KOPT-K1 (cell line): ENCODE data around the gene PACS1.
"Not testable (repeated sequence)": the region's sequence is repeated elsewhere in the genome, so short reads cannot be mapped to it uniquely, and the experiment has no call there.

Source experiments
- H3K27ac ChIP-seq: fragments of 200-600 bp; sonication (generic); 2 replicates; pipeline ENCODE4 v1.5.1; 2016; ENCODE audit warnings: antibody characterized with exemption, mild to moderate bottlenecking, low read depth, low read length; ENCODE audit not compliant: poor library complexity, severe bottlenecking
- H3K36me3 ChIP-seq: fragments of 200-600 bp; sonication (generic); 2 replicates; pipeline ENCODE4 v1.5.1; 2017; ENCODE audit warnings: antibody characterized with exemption, mild to moderate bottlenecking, low read length, moderate library complexity; ENCODE audit not compliant: insufficient read depth
- H3K9me3 ChIP-seq: fragments of 200-600 bp; sonication (generic); 2 replicates; pipeline ENCODE4 v1.5.1; 2017; ENCODE audit warnings: antibody characterized with exemption, low read length, mild to moderate bottlenecking; ENCODE audit not compliant: insufficient read depth, poor library complexity, severe bottlenecking

The PACS1 gene

GRCh38 chr11:66064571-66064970, 5.5 kb upstream of the PACS1 start:
- H3K27ac ChIP-seq = no peak overlapping the region
- H3K36me3 ChIP-seq = peaks cover 99% of the 10 kb centered on the region
- no peaks in the 10 kb centered on the region for H3K9me3 ChIP-seq

- Histone ChIP-seq H3K36me3 (peaks cover 78% of the 10 kb centered on the region), H3K9me3 (no peaks in the 10 kb centered on the region), H3K27ac (no peak overlapping the region)
Observed at GRCh38 chr11:66066751-66067150, 3.3 kb upstream of the PACS1 start.

GRCh38 chr11:66067640-66068039, 2.4 kb upstream of the PACS1 start:
- no peak overlapping the region for H3K27ac ChIP-seq
- peaks cover 73% of the 10 kb centered on the region for H3K36me3 ChIP-seq
- no peaks in the 10 kb centered on the region for H3K9me3 ChIP-seq

- Histone ChIP-seq H3K27ac (no peak overlapping the region), H3K9me3 (no peaks in the 10 kb centered on the region), H3K36me3 (peaks cover 73% of the 10 kb centered on the region)
Observed at GRCh38 chr11:66068154-66068821, 1.8 kb upstream of the PACS1 start.

GRCh38 chr11:66068923-66069714, 953 bp upstream of the PACS1 start:
- no peaks in the 10 kb centered on the region for H3K9me3 ChIP-seq
- peaks cover 68% of the 10 kb centered on the region for H3K36me3 ChIP-seq
- H3K27ac ChIP-seq = peak overlapping the region; percentile 49

GRCh38 chr11:66070604-66071380, 720 bp downstream of the PACS1 start:
- Histone ChIP-seq H3K27ac (peak overlapping the region; percentile 49), H3K36me3 (peaks cover 57% of the 10 kb centered on the region)

GRCh38 chr11:66071381-66071801, 1.3 kb downstream of the PACS1 start:
- Histone ChIP-seq H3K27ac (no peak overlapping the region), H3K9me3 (no peaks in the 10 kb centered on the region), H3K36me3 (peaks cover 51% of the 10 kb centered on the region)

More at GRCh38 chr11:66070604-66071380, 720 bp downstream of the PACS1 start:
- H3K9me3 ChIP-seq = no peaks in the 10 kb centered on the region

GRCh38 chr11:66072081-66072480, 2.0 kb downstream of the PACS1 start:
- Histone ChIP-seq H3K9me3 (no peaks in the 10 kb centered on the region), H3K27ac (no peak overlapping the region), H3K36me3 (peaks cover 44% of the 10 kb centered on the region)

GRCh38 chr11:66072518-66072917, 2.4 kb downstream of the PACS1 start:
- Histone ChIP-seq H3K36me3 (peaks cover 40% of the 10 kb centered on the region), H3K27ac (no peak overlapping the region), H3K9me3 (no peaks in the 10 kb centered on the region)

- Histone ChIP-seq H3K27ac (no peak overlapping the region), H3K9me3 (no peaks in the 10 kb centered on the region), H3K36me3 (peaks cover 31% of the 10 kb centered on the region)
Observed at GRCh38 chr11:66073669-66074068, 3.6 kb downstream of the PACS1 start.

- no peak overlapping the region for H3K27ac ChIP-seq
- H3K36me3 ChIP-seq = peaks cover 23% of the 10 kb centered on the region
- H3K9me3 ChIP-seq = no peaks in the 10 kb centered on the region
Observed at GRCh38 chr11:66075273-66075672, 5.2 kb downstream of the PACS1 start.

- Histone ChIP-seq H3K36me3 (peaks cover 23% of the 10 kb centered on the region), H3K27ac (no peak overlapping the region), H3K9me3 (no peaks in the 10 kb centered on the region)
Observed at GRCh38 chr11:66076561-66076960, 6.5 kb downstream of the PACS1 start.

- peaks cover 17% of the 10 kb centered on the region; the same call in 1 of the 2 replicates for H3K36me3 ChIP-seq
- no peaks in the 10 kb centered on the region for H3K9me3 ChIP-seq
- no peak overlapping the region for H3K27ac ChIP-seq
Observed at GRCh38 chr11:66077927-66078326, 7.9 kb downstream of the PACS1 start.

GRCh38 chr11:66078949-66079348, 8.9 kb downstream of the PACS1 start:
- H3K9me3 ChIP-seq, H3K27ac ChIP-seq: not testable (repeated sequence)
- H3K36me3 ChIP-seq = peaks cover 12% of the 10 kb centered on the region; the same call in 1 of the 2 replicates
